SU-DHL-6 (cell line): ENCODE measurements around the gene MDM2.
"Not testable (repeated sequence)": the region's sequence is repeated elsewhere in the genome, so short reads cannot be mapped to it uniquely, and the experiment has no call there.

ENCODE experiments used
- H2AFZ ChIP-seq: fragments of 200-600 bp; sonication (generic); 2 replicates; pipeline ENCODE4 v1.6.1; 2014; ENCODE audit warnings: low read depth, mild to moderate bottlenecking, moderate library complexity, mixed read lengths, antibody characterized with exemption, low read length; ENCODE audit not compliant: severe bottlenecking
- H3F3A ChIP-seq: fragments of 200-600 bp; shearing (Covaris generic); 2 replicates; pipeline ENCODE4 v1.6.0; 2016; ENCODE audit warnings: antibody characterized with exemption, mild to moderate bottlenecking; ENCODE audit not compliant: insufficient read depth
- H3K27ac ChIP-seq: fragments of 200-600 bp; sonication (generic); 2 replicates; pipeline ENCODE4 v1.5.1; 2016; ENCODE audit warnings: low read depth, mild to moderate bottlenecking, low read length, moderate library complexity, mixed read lengths
- H3K27me3 ChIP-seq: fragments of 200-600 bp; sonication (generic), shearing (Covaris generic); 2 replicates; pipeline ENCODE4 v1.6.0; 2014; ENCODE audit warnings: mild to moderate bottlenecking, low read length
- H3K36me3 ChIP-seq: fragments of 200-600 bp; sonication (generic); 2 replicates; pipeline ENCODE4 v1.6.1; 2014; ENCODE audit warnings: mild to moderate bottlenecking, low read length, mixed read lengths
- H3K4me2 ChIP-seq: fragments of 300-600, 200-600 bp; shearing (Covaris generic), sonication (generic); 2 replicates; pipeline ENCODE4 v1.6.0; 2014; ENCODE audit warnings: low read length, low read depth, mild to moderate bottlenecking; ENCODE audit not compliant: poor library complexity, severe bottlenecking
- H3K4me3 ChIP-seq: fragments of 200-600 bp; sonication (generic); 2 replicates; pipeline ENCODE4 v1.5.1; 2014; ENCODE audit warnings: antibody characterized with exemption, low read length, mild to moderate bottlenecking, mixed read lengths; ENCODE audit not compliant: insufficient read depth, poor library complexity, severe bottlenecking
- H3K79me2 ChIP-seq: fragments of 200-600 bp; sonication (generic); 2 replicates; pipeline ENCODE4 v1.6.1; 2014; ENCODE audit warnings: mild to moderate bottlenecking, low read length, moderate library complexity; ENCODE audit not compliant: insufficient read depth
- H3K9ac ChIP-seq: fragments of 200-600 bp; sonication (generic); 2 replicates; pipeline ENCODE4 v1.7.0; 2014; ENCODE audit warnings: mild to moderate bottlenecking, low read length
- H3K9me2 ChIP-seq: fragments of 200-600 bp; sonication (generic); replicated peaks from 2 replicates; pipeline ENCODE4 v1.6.1; 2014; ENCODE audit warnings: low read length; ENCODE audit not compliant: insufficient read depth
- H3K9me3 ChIP-seq: fragments of 200-600 bp; sonication (generic); 2 replicates; pipeline ENCODE4 v1.6.1; 2014; ENCODE audit warnings: low read length, mixed read lengths; ENCODE audit not compliant: insufficient read depth
- H4K20me1 ChIP-seq: fragments of 200-600 bp; sonication (generic); 2 replicates; pipeline ENCODE4 v1.6.1; 2014; ENCODE audit warnings: low read depth, mild to moderate bottlenecking, antibody characterized with exemption, low read length, moderate library complexity, mixed read lengths
- CTCF ChIP-seq: fragments of 200-600 bp; sonication (generic); IDR thresholded peaks from one replicate; pipeline ENCODE4 v1.5.1; 2017; ENCODE audit warnings: antibody characterized with exemption, mild to moderate bottlenecking, low read length, moderate library complexity; ENCODE audit not compliant: insufficient read depth, poor library complexity, severe bottlenecking
- EZH2phosphoT487 ChIP-seq: fragments of 200-600 bp; sonication (generic), shearing (Covaris generic); conservative IDR thresholded peaks from 2 replicates; pipeline ENCODE4 v1.6.1; 2018; ENCODE audit warnings: mild to moderate bottlenecking, antibody characterized with exemption, low read length, moderate library complexity, mixed read lengths

MDM2 gene

GRCh38 chr12:68815232-68815927 lies 7.4 kb downstream of the MDM2 start:
- Histone ChIP-seq H3K4me2 (no peak overlapping the region), H3K27me3 (no peaks in the 10 kb centered on the region), H2AFZ (no peak overlapping the region), H4K20me1 (peaks cover 27% of the 10 kb centered on the region), H3K9me2 (no peaks in the 10 kb centered on the region), H3K79me2 (peaks cover 66% of the 10 kb centered on the region), H3K36me3 (peaks cover 62% of the 10 kb centered on the region), H3K27ac (no peak overlapping the region), H3K9ac (no peak overlapping the region), H3K9me3 (no peaks in the 10 kb centered on the region), H3K4me3 (no peak overlapping the region), H3F3A (peaks cover 13% of the 10 kb centered on the region; the same call in 1 of the 2 replicates)
- TF ChIP-seq EZH2phosphoT487 (no peak), CTCF (no peak)

GRCh38 chr12:68815928-68816800 lies 8.2 kb downstream of the MDM2 start:
- Histone ChIP-seq H3K9me2 (no peaks in the 10 kb centered on the region), H2AFZ (no peak overlapping the region), H3K9me3 (no peaks in the 10 kb centered on the region), H3K27me3 (no peaks in the 10 kb centered on the region), H4K20me1 (peaks cover 27% of the 10 kb centered on the region), H3K79me2 (peaks cover 63% of the 10 kb centered on the region), H3K9ac (no peak overlapping the region), H3K4me2 (no peak overlapping the region), H3F3A (peaks cover 17% of the 10 kb centered on the region; the same call in 1 of the 2 replicates), H3K27ac (no peak overlapping the region), H3K36me3 (peaks cover 66% of the 10 kb centered on the region), H3K4me3 (no peak overlapping the region)
- TF ChIP-seq EZH2phosphoT487 (no peak), CTCF (no peak)

GRCh38 chr12:68819481-68819880 lies 11.5 kb downstream of the MDM2 start:
- H4K20me1 ChIP-seq: peaks cover 19% of the 10 kb centered on the region
- H2AFZ ChIP-seq, H3K27me3 ChIP-seq, H3K4me2 ChIP-seq, H3K9ac ChIP-seq, H3K27ac ChIP-seq, H3K4me3 ChIP-seq, H3K9me2 ChIP-seq, H3K9me3 ChIP-seq: not testable (repeated sequence)
- peaks cover 70% of the 10 kb centered on the region for H3K36me3 ChIP-seq
- peaks cover 17% of the 10 kb centered on the region; the same call in 1 of the 2 replicates for H3F3A ChIP-seq
- peaks cover 44% of the 10 kb centered on the region for H3K79me2 ChIP-seq
